Measurements from ENCODE around the gene TRAF6. TPM values are rescaled to one million over a fixed set of nuclear protein-coding genes. Genes with fewer than 3 reads are reported as not detected.

TRAF6 gene, protein sequence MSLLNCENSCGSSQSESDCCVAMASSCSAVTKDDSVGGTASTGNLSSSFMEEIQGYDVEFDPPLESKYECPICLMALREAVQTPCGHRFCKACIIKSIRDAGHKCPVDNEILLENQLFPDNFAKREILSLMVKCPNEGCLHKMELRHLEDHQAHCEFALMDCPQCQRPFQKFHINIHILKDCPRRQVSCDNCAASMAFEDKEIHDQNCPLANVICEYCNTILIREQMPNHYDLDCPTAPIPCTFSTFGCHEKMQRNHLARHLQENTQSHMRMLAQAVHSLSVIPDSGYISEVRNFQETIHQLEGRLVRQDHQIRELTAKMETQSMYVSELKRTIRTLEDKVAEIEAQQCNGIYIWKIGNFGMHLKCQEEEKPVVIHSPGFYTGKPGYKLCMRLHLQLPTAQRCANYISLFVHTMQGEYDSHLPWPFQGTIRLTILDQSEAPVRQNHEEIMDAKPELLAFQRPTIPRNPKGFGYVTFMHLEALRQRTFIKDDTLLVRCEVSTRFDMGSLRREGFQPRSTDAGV
- 5.8 and 8.1 TPM in 2 replicates for total RNA-seq

DNA sequence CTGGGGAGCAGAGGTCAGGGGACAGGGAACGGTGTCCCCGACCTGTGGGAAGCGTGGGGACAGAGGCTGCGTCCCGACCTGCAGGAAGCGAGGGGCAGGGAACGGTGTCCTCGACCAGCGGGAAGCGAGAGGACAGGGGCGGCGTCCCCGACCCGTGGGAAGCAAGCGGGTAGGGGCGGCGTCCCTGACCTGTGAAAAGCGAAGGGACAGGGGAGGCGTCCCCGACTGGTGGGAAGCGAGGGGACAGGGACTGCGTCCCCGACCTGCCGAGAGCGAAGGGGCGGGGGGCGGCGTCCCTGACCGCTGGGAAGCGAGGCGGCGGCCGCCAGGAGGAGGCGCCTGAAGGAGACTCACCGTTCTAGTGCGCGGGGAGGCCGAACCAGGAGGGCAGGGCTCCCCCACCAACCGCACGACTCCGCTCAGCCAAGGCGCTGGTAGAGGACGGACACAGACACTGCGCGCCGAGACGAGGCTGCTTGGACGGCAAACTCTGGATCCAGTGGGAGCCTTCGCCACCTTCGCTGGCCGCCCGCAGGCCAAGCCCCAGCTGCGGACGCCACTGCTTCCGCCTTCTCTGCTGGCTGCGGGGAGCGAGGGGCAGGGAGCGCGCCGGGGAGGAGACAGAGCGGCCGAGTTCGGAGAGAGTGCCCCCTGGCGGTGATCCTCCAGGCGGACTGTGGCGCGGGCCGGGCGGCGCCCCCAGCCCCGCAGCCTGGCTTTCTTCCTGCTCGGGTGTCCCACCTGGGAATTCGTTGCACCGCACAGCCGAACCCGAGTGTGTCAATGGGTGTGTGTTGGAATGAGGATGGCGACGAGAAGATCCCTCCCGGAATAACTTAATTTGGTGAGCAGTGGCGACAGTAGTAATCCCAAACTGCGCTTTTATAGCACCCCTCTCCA is at the start of gene TRAF6:
Gene TRAF6 (minus strand): TSS at position 579 of the 900 bp plus-strand sequence. CDS start 8,757 bp downstream, outside the sequence.

Other genes starting within 250 kb of the TRAF6 start
- 21.4 and 24.5 TPM in 2 replicates for gene COMMD9, start 220.8 kb downstream of the TRAF6 start, total RNA-seq
- gene PRR5L, start 214.0 kb downstream of the TRAF6 start, total RNA-seq: 11.0 and 12.9 TPM in 2 replicates
- gene RAG1, start 57.7 kb upstream of the TRAF6 start, total RNA-seq: 0.65 and 0.76 TPM in 2 replicates
- gene IFTAP, start 84.2 kb upstream of the TRAF6 start, total RNA-seq: 40.3 and 45.4 TPM in 2 replicates
- gene RAG2, start 88.0 kb upstream of the TRAF6 start, total RNA-seq: not detected in 2 replicates

Data from epithelial cell of umbilical artery (primary cell).